Muscle layer of duodenum (tissue), 2 donors: ENCODE data around the gene PTF1A.

ENCODE experiments used
- H3K27ac ChIP-seq: one replicate; pipeline ENCODE4 v1.7.0; 2013; ENCODE audit warnings: mild to moderate bottlenecking, low read length
- H3K27me3 ChIP-seq: one replicate; pipeline ENCODE4 v1.7.0; 2013; ENCODE audit warnings: low read depth, mild to moderate bottlenecking, control low read depth, low read length
- H3K36me3 ChIP-seq, 2 donors: one replicate each; pipeline ENCODE4 v1.7.0; 2013; ENCODE audit warnings: low read length in 2 of 2, control low read depth in 1 of 2, mild to moderate bottlenecking in 1 of 2; ENCODE audit not compliant: insufficient read depth in 2 of 2, control insufficient read depth in 1 of 2
- H3K4me1 ChIP-seq, 2 donors: one replicate each; pipeline ENCODE4 v1.7.0; 2013; ENCODE audit warnings: low read length in 2 of 2, mild to moderate bottlenecking in 2 of 2, control low read depth in 1 of 2, moderate library complexity in 1 of 2; ENCODE audit not compliant: insufficient read depth in 2 of 2, control insufficient read depth in 1 of 2
- H3K4me3 ChIP-seq, 2 donors: one replicate each; pipeline ENCODE4 v1.7.0; 2013; ENCODE audit warnings: low read length in 2 of 2, low read depth in 1 of 2, mild to moderate bottlenecking in 1 of 2
- H3K9me3 ChIP-seq, 2 donors: one replicate each; pipeline ENCODE4 v1.7.0; 2013; ENCODE audit warnings: low read length in 2 of 2, control low read depth in 1 of 2, mild to moderate bottlenecking in 1 of 2; ENCODE audit not compliant: control insufficient read depth in 1 of 2
- donor health status: healthy.

The PTF1A gene

DNA sequence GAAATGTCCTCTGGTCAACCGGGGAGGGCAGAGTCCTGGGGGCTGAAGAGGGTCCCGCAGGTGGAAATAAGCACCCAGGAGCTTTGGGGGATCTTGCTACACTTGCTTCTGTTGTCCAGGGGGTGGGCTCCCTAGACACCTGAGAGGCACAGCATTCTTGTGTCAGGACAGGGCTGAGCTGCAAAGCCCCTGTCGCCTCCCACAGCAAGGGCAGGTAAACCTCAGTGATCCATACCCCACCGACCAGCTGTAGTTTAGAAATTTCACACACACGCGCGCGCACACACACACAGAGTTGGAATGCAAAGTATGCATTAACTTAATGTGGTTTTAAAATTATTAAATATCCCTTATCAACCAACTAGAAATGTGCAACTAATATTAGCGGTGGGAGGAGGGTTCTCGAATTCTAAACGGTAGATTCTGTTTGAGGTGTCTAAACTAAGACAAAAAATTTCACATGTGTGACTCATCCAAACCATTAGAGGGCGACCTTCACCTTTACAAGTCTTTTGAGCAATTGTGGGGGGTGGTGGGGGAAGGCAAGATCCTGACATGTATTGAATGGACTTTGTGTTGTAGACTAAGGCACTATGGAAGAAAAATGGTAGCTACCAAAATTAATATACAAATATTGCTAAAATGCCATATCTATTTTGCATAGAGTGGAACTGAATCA is 34.3 kb upstream of the PTF1A start:
- H3K4me3 ChIP-seq: peak overlapping the region in 1 of 2 donors; percentile 12
- H3K27ac ChIP-seq: no peak overlapping the region
- no peaks in the 10 kb centered on the region for H3K9me3 ChIP-seq
- no peaks in the 10 kb centered on the region for H3K4me1 ChIP-seq
- no peaks in the 10 kb centered on the region for H3K27me3 ChIP-seq
- no peaks in the 10 kb centered on the region for H3K36me3 ChIP-seq

DNA sequence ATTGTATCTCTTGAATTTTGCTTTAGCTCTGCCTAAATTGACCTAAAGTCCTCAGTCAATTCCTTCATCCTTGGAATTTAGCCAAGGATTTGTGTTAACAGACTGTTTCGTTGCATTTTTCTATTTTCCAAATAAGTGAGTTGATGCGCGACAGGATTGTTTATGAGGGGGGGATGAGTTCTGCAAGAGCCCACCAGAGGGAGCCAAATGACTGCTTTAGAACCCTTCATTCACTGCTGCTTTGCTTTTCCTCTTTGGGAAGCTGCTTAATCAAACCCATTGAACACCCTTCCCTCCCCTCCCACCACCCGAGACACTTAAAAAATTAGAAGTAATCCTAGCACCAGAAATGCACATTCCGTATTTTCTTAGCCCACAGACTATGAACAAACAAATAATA is 33.7 kb upstream of the PTF1A start:
- Histone ChIP-seq H3K36me3 (no peaks in the 10 kb centered on the region), H3K27ac (no peak overlapping the region), H3K9me3 (no peaks in the 10 kb centered on the region), H3K27me3 (no peaks in the 10 kb centered on the region), H3K4me1 (no peaks in the 10 kb centered on the region), H3K4me3 (peak overlapping the region in 1 of 2 donors; percentile 12)

DNA sequence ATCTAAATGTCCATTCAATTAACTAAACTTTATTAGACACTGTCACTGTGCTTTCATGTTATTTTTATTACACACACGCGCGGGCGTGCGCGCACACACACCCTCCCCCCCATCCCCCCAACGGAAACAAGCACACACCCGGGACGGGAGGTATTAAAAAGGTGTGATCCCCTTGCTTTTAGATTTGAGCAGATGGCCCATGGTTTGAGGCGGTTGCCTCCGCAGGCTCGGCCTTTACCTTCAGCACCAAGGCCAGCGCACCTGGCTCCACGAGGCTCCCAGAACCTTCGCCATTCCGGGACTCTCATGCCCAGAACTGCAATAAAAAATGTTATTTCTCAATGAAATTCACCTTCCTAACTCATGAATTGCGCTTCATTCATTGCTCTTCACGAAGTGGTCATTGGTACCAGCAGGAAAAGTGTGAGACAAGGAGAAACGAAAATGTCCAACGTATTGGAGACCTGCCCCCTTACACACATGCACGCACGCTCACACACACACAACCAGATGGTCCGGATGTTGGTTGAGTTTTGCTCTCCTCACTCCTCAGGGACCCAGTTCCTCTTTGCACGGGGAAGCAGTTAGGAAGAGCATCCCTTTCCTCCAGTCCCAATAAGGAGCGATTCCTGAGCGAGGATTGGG is 20.8 kb upstream of the PTF1A start:
- no peaks in the 10 kb centered on the region for H3K9me3 ChIP-seq
- no peak overlapping the region for H3K4me3 ChIP-seq
- H3K27me3 ChIP-seq: peaks cover 16% of the 10 kb centered on the region
- no peaks in the 10 kb centered on the region for H3K36me3 ChIP-seq
- no peak overlapping the region for H3K27ac ChIP-seq
- peaks cover 0 to 14% of the 10 kb centered on the region in 2 donors for H3K4me1 ChIP-seq

DNA sequence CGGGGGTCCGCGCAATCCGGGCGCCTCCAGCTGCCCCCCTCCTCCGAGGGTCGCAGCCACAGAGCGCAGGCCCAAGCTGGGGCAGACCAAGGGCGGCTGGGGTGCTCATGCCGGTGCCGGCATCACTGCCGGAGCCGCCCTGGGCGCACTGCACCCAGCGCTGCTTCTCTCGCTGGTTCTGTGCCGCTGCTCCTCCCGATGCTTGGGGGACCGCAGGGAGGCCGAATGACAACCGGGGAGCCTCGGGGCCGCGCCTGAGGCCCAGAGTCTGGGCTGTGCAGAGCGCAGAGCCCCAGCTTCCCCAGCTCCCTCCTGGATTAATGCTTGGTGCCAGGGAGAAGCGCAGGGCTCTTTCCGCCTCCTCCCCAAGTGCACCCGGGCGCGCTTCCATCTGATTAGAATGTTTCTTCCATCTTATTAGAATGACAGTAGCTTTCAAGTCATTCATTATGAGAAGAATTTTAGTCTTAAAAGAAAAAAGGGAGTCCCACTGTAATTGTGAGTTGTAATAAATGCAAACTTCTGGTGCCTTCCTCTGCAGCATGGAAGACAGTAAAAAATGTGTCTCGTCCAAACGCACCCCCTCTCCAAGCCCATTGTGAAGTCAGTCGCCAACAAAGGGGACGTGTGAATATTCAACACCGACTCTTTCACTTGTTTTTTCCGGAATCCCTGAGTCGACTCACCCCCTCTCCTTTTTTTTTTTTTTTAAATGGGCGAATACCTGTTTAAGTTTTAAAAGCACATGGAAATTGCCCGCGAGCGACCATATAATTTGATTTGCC is 19.5 kb upstream of the PTF1A start:
- Histone ChIP-seq H3K4me3 (no peak overlapping the region), H3K4me1 (peaks cover 0 to 14% of the 10 kb centered on the region in 2 donors), H3K27me3 (peaks cover 16% of the 10 kb centered on the region), H3K36me3 (no peaks in the 10 kb centered on the region), H3K27ac (no peak overlapping the region), H3K9me3 (no peaks in the 10 kb centered on the region)

DNA sequence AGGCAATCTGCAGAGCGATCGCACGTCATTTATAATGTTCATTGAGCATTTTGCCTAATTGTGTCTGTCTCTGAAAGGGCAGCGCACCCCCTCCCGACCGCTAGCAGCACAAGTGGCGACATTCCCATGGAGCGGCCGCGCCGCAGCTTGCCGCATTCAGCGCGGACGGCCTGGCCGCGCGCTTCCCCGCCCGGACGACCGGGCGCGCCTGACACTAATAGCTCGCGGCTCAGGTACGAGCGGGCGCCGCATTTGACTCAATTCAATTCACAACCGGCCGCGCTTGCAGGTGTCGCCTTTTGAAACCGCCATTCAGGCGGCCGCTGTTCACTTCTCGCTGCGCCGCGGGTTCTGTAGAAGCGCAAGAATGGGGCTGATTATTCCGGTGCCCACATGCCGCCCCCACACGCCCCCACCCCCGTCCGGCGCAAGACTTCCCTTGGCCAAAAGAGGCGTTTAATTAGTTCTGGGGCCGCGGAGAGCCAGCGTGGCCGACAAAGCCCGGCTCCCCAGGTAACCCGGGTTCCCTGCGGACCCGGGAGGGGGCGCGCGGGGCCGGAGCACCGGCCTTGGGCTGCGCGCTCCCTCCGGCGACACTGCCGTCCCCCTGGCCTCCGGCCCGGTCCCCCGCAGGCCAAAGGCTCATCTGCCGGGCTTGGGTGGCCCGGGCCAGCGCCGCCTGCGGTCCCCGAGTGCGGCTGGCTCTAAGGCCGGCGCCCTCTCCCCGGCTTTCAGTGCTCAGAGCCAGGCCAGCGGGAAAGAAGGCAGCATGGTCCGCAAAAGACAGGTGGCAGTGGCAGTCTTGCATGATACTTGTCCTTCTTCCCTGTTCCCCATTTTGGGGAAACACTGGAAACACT is 18.7 kb upstream of the PTF1A start:
- Histone ChIP-seq H3K36me3 (no peaks in the 10 kb centered on the region), H3K27ac (no peak overlapping the region), H3K9me3 (no peaks in the 10 kb centered on the region), H3K4me3 (peak overlapping the region in 1 of 2 donors; percentile 40), H3K27me3 (peaks cover 16% of the 10 kb centered on the region), H3K4me1 (peaks cover 0 to 14% of the 10 kb centered on the region in 2 donors)

DNA sequence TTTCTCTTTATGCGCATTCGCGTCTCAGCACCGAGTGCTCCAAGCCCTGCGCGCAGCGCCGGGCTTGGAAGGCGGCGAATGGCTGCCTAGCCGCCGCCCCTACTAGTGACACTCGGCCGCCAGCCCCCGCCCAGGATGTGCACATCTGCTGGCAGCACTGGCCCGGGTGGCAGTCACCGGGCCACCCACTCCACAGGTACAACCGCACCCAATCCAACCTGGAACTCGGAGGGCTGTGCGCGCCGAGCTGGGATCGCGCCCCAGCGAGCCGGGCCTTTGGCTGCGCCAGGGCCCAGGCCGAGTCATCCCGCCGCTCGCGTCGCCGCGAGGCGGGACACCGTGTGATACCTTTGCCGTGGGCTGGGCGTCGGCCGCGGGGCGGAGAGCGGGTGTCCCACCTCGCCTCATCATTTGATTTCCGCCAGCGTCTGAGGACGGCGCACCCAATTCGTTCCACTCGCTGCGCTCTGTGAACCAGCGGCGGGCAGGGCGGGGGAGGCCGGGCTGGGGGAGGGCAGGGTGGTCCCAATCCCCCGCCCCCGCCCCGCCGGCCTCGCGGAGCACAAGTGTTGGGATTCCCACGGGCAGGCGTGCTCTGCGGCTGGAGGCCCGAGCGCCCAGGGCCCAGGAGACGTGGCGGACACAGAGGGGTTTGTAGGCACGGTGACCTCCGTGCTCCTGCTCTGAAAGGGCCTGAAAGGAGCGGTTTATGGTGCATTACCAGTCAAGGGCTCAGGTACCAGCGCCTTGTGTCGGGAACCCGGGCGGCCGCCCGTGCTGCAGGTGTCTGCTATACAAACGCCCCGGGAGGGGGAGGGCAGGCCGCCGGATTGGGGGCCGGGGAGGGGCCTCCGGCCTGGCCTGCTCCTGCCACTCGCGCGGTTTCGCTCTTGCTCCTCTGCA is 17.8 kb upstream of the PTF1A start:
- Histone ChIP-seq H3K27me3 (peaks cover 16% of the 10 kb centered on the region), H3K4me1 (peaks cover 0 to 14% of the 10 kb centered on the region in 2 donors), H3K9me3 (no peaks in the 10 kb centered on the region), H3K36me3 (no peaks in the 10 kb centered on the region), H3K27ac (no peak overlapping the region), H3K4me3 (peak overlapping the region in 1 of 2 donors; percentile 40)

DNA sequence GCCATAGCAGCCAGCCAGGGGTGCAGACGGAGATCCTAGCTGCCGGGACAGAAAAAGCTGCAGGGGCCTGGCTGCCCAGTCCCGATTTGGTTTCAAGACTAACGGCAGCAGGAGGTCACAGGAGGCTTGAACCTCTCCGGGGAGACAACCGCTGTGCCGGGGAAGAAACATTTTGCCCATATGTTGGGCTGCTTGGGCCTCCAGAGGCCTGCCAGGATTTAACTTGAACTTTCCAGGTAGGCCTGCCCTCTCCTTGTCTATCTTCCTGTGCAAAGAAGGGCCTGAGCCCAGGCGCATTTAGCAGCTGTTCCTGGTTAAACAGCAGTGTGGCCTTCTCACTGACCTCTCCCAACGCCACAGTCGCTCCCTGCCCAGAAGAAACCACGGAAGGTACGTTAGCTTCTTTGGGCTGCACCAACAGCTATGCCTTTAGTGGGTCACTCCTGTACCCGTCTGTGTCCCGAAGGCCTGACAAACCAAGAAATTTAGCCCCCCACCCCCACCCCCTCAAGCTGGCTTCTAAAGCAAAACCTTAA is 17.1 kb upstream of the PTF1A start:
- Histone ChIP-seq H3K9me3 (no peaks in the 10 kb centered on the region), H3K4me1 (peaks cover 0 to 14% of the 10 kb centered on the region in 2 donors), H3K27me3 (peaks cover 16% of the 10 kb centered on the region), H3K27ac (no peak overlapping the region), H3K4me3 (no peak overlapping the region), H3K36me3 (no peaks in the 10 kb centered on the region)

DNA sequence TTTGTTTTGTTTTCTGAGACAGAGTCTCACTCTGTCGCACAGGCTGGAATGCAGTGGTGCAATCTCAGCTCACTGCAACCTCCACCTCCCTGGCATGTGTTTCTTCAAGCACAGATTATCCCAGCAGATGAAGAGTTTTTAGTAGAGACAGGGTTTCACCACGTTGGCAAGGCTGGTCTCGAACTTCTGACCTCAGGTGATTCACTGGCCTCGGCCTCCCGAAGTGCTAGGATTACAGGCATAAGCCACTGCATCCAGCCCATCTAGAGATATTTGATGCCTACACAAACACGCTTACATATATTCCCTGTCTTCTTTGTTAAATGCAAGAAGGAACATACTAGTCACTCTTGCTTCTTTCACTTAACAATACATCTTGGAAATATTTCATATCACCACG is 5.9 kb upstream of the PTF1A start:
- Histone ChIP-seq H3K27me3 (peaks cover 8% of the 10 kb centered on the region), H3K27ac (no peak overlapping the region), H3K4me1 (no peaks in the 10 kb centered on the region), H3K36me3 (no peaks in the 10 kb centered on the region), H3K9me3 (no peaks in the 10 kb centered on the region), H3K4me3 (no peak overlapping the region)

DNA sequence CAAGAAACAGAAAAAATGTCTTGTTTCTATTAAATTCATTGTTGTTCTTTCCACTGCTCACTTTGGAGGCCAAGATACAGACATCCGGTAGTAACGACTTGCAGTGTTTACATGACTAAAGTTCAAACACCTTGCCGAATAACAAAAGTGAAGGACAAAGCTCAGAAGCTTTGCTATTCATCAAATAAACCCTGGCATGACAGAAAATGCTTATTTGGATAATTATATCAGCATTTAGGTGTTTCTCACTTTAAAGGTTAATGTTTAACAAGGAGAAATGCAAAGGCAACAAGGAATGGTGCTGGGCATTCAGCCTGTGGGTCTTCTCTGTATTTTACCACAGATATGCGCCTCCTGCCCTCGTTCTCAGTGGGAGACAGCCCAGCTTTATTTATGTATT is 5.4 kb upstream of the PTF1A start:
- no peak overlapping the region for H3K4me3 ChIP-seq
- peaks cover 10% of the 10 kb centered on the region for H3K27me3 ChIP-seq
- no peak overlapping the region for H3K27ac ChIP-seq

DNA sequence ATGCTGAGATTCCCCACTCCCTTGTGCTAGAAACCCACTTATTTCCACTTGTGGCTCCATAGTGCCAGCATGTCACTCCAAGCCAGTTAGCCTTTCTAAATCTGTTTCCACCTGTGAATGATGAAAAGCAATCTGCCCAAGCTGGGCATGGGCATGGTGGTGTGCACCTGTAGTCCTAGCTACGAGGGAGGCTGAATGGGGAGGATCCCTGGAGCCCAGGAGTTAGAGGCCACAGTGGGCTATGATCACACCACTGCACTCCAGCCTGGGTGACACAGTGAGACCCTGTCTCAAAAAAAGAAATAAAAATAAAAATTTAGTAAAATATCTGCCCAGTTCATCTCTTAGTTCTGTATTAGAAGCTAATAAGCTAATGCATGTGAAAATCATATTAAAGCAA is 5.0 kb upstream of the PTF1A start:
- H3K36me3 ChIP-seq: no peaks in the 10 kb centered on the region
- peaks cover 0 to 9% of the 10 kb centered on the region in 2 donors for H3K4me1 ChIP-seq
- H3K4me3 ChIP-seq: no peak overlapping the region
- no peaks in the 10 kb centered on the region for H3K9me3 ChIP-seq
- peaks cover 10% of the 10 kb centered on the region for H3K27me3 ChIP-seq
- no peak overlapping the region for H3K27ac ChIP-seq

More for the DNA sequence above, 5.4 kb upstream of the PTF1A start:
- H3K4me1 ChIP-seq: peaks cover 0 to 4% of the 10 kb centered on the region in 2 donors
- no peaks in the 10 kb centered on the region for H3K36me3 ChIP-seq
- H3K9me3 ChIP-seq: no peaks in the 10 kb centered on the region
